HG03196 (cell line): ENCODE measurements around the gene BRD1.
"Not testable (repeated sequence)": the region's sequence is repeated elsewhere in the genome, so short reads cannot be mapped to it uniquely, and the experiment has no call there.

Source experiments
- ATAC-seq: cut with Tn5 transposase; IDR thresholded peaks from one replicate; pipeline ENCODE4 v1.9.1; 2021; ENCODE audit not compliant: unreplicated experiment

BRD1 gene

GRCh38 chr22:49785046-49785521 lies 42.6 kb downstream of the BRD1 start:
- ATAC-seq, result no peak

- no peak for ATAC-seq
Measured at GRCh38 chr22:49784630-49784971, 43.1 kb downstream of the BRD1 start.

- no peak for ATAC-seq
Measured at GRCh38 chr22:49783926-49784629, 43.6 kb downstream of the BRD1 start.

- ATAC-seq, result no peak
Measured at GRCh38 chr22:49783036-49783746, 44.5 kb downstream of the BRD1 start.

GRCh38 chr22:49781886-49782285 lies 45.8 kb downstream of the BRD1 start:
- ATAC-seq, result not testable (repeated sequence)

GRCh38 chr22:49781289-49781782 lies 46.3 kb downstream of the BRD1 start:
- ATAC-seq, result no peak

- ATAC-seq, result no peak
Measured at GRCh38 chr22:49780698-49781288, 46.9 kb downstream of the BRD1 start.

GRCh38 chr22:49779853-49780697 lies 47.6 kb downstream of the BRD1 start:
- ATAC-seq, result no peak

GRCh38 chr22:49779211-49779610 lies 48.5 kb downstream of the BRD1 start:
- no peak for ATAC-seq

GRCh38 chr22:49777569-49778249 lies 50.0 kb downstream of the BRD1 start:
- ATAC-seq, result no peak

- no peak for ATAC-seq
Measured at GRCh38 chr22:49776891-49777290, 50.8 kb downstream of the BRD1 start.

- no peak for ATAC-seq
Measured at GRCh38 chr22:49775867-49776511, 51.7 kb downstream of the BRD1 start.

GRCh38 chr22:49775191-49775866 lies 52.3 kb downstream of the BRD1 start:
- ATAC-seq, result no peak

GRCh38 chr22:49774499-49775151 lies 53.0 kb downstream of the BRD1 start:
- ATAC-seq, result no peak

- ATAC-seq, result no peak
Measured at GRCh38 chr22:49774046-49774445, 53.6 kb downstream of the BRD1 start.

- ATAC-seq, result no peak
Measured at GRCh38 chr22:49773531-49773930, 54.1 kb downstream of the BRD1 start.

- no peak for ATAC-seq
Measured at GRCh38 chr22:49772692-49773091, 55.0 kb downstream of the BRD1 start.

- no peak for ATAC-seq
Measured at GRCh38 chr22:49771266-49772065, 56.2 kb downstream of the BRD1 start.
